Measurements from ENCODE around the gene ST13.

DNA sequence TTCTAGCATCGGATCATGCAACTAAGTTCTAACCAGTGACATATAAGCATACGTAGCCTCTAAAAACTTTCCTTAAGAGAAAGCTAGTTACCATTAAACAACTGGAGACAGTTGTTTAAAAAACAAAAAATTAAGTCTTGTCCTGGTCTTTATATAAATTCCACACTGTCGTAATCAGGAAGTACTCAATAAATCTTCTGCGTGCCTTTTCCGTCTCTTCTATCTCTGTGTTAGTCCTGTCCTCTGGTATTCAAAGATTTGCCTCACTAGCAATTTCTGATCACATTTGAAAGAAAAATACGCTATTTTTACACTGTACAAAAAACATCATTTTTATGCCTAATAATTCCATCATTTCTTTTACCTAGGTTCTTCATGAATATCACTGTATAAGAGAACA, 27.3 kb downstream of the ST13 start:
- no peak for TF ChIP-seq YY1 (IDR thresholded peaks at IDR 0.05; ENCODE audit: insufficient read depth, insufficient read length)
- TF ChIP-seq ZNF274 (IDR thresholded peaks at IDR 0.05; ENCODE audit: low read depth, low read length), result no peak
